ENCODE results near the gene GCSAML.
"Not testable (repeated sequence)": the region's sequence is repeated elsewhere in the genome, so short reads cannot be mapped to it uniquely, and the experiment has no call there.

GCSAML gene

DNA sequence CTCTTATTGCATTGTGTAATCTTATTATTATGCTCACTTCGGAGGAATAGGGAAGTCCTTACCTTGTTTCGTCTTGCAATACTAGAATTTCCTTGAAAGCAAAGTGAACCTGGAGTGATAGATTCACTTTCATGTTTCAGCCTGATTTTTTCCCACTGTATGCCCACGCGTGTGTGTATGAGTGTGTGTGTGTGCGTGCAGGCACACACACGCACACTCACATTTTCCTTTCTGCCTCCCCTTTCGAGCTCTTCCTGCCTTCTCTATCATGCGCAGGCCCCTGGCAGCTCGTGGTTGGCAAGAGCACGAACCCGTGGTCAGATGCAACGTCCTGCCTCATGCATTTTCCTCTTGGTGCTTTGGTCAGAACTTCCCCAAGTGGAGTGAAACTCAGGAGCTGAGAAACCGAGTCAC is at the start of gene GCSAML:
GCSAML (plus strand) TSS at position 366 of the 414 bp plus-strand sequence. CDS start 58 bp downstream, outside the sequence.
- TF ChIP-seq, protein P1, sequence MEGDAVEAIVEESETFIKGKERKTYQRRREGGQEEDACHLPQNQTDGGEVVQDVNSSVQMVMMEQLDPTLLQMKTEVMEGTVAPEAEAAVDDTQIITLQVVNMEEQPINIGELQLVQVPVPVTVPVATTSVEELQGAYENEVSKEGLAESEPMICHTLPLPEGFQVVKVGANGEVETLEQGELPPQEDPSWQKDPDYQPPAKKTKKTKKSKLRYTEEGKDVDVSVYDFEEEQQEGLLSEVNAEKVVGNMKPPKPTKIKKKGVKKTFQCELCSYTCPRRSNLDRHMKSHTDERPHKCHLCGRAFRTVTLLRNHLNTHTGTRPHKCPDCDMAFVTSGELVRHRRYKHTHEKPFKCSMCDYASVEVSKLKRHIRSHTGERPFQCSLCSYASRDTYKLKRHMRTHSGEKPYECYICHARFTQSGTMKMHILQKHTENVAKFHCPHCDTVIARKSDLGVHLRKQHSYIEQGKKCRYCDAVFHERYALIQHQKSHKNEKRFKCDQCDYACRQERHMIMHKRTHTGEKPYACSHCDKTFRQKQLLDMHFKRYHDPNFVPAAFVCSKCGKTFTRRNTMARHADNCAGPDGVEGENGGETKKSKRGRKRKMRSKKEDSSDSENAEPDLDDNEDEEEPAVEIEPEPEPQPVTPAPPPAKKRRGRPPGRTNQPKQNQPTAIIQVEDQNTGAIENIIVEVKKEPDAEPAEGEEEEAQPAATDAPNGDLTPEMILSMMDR (IDR thresholded peaks at IDR 0.05; ENCODE audit: low read depth, low read length) = no peak
- no peak for DNase-seq (ENCODE audit: extremely low read depth, low read depth)

DNA sequence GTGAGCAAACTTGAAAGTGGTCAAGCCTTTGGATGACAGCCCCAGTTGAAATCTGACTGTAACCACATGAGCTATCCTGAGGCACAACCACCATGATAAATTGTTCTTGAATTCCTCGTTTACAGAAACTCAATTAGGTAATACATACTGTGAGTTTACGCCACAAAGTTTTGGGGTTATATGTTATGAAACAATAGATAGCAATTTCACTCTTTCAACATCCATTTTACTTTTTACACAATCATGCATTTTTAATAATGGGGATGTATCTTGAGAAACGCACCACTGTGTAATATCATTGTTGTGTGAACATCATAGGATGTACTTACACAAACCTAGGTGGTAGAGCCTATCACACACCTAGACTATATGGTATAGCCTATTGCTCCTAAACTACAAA is 48.1 kb upstream of the GCSAML start:
- TF ChIP-seq, protein P1 (IDR thresholded peaks at IDR 0.05; ENCODE audit: low read depth, low read length) = no peak
- DNase-seq (ENCODE audit: extremely low read depth, low read depth) = no peak

GRCh38 chr1:247506831-247507230 is 42.1 kb upstream of the GCSAML start:
- TF ChIP-seq, protein P1 (IDR thresholded peaks at IDR 0.05; ENCODE audit: low read depth, low read length) = no peak
- DNase-seq (ENCODE audit: extremely low read depth, low read depth) = no peak

DNA sequence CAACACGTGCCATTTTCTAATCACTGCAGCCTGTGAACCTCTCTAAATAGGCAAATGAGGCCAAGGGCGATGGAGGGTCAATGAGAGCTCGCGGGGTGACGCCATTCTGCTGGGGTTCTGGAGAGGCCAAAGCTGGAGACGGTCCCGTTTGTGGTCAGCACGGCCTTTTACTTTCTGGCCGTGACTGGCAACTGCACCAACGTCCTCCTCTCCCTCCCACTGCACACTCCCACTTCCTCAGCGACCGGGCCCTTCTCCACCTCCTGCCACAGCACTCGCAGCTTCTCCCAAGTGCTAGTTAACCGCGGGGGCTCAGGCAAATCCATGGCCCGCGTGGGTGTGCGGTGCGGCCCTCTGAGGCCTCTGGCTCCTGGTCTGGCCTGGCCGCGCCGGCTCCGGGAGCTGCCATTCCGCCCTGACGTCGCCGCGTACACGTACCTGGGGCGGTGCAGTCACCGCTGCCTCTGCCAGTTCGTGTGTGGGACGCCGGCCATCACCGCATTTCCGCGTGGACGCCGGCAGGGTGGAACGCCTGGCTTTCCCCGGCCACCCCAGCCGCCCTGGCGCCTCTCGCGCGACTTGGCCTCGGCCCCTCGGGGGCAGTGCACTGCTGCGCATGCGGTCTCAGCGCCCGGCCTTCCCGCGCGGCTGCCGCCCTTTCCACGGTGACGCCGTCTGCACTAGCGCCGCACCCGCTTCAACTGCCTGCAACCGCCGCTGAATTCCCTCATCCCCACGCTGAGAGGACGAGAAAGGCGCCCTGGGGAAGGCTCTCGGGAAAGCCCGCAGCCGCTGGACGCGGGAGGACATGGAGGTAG is 30.9 kb upstream of the GCSAML start:
- DNase-seq (ENCODE audit: extremely low read depth, low read depth) = no peak
- TF ChIP-seq, protein P1 (IDR thresholded peaks at IDR 0.05; ENCODE audit: low read depth, low read length) = no peak

GRCh38 chr1:247518613-247518891 is 30.4 kb upstream of the GCSAML start:
- TF ChIP-seq, protein P1 (IDR thresholded peaks at IDR 0.05; ENCODE audit: low read depth, low read length) = no peak
- DNase-seq (ENCODE audit: extremely low read depth, low read depth) = no peak

DNA sequence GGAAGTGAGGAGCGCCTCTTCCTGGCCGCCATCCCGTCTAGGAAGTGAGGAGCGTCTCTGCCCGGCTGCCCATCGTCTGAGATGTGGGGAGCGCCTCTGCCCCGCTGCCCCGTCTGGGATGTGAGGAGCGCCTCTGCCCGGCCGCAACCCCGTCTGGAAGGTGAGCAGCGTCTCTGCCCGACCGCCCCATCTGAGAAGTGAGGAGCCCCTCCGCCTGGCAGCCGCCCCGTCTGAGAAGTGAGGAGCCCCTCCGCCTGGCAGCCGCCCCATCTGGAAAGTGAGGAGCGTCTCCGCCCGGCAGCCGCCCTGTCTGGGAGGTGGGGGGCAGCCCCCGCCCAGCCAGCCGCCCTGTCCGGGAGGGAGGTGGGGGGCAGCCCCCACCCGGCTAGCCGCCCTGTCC is 27.0 kb upstream of the GCSAML start:
- not testable (repeated sequence) for DNase-seq (ENCODE audit: extremely low read depth, low read depth)

DNA sequence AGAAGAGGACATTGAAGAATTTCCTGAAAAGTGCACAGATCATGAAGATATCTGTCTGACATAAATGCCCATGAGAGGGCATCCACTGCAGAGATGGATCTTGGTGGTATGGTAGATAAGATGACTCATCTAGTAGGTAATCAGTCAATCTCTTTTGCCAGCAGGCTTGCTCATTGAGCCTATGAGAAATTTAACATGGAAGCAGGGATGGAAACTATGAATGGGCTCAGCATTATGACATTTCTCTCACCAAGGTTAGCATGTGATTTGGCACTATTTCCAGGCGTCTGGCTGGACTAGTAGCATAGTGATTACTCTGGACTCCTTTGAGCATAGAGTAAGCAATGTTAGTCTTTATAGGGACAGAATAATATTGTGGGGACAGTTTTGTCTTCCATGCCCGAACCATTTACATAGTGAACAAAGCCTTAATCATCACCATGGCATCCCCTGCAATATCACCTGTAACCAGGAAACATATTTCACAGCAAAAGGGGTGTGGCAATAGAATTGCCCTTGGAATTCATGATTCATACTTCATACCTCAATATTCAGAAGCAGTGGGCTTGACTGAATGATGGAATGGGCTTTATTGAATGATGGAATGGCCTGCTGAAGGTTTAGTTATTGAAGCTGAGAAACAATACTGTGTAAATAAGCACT is 20.0 kb upstream of the GCSAML start:
- TF ChIP-seq, protein P1 (IDR thresholded peaks at IDR 0.05; ENCODE audit: low read depth, low read length) = no peak
- no peak for DNase-seq (ENCODE audit: extremely low read depth, low read depth)
